ENCODE measurements around the gene MCC.
"Not testable (repeated sequence)": the region's sequence is repeated elsewhere in the genome, so short reads cannot be mapped to it uniquely, and the experiment has no call there.

The MCC gene

GRCh38 chr5:113093558-113093957, 394.7 kb downstream of the MCC start:
- DNase-seq = no peak

GRCh38 chr5:113092683-113093082, 395.6 kb downstream of the MCC start:
- DNase-seq = no peak

GRCh38 chr5:113091622-113092021, 396.6 kb downstream of the MCC start:
- DNase-seq = no peak

GRCh38 chr5:113090336-113091106, 397.7 kb downstream of the MCC start:
- no peak for DNase-seq

- no peak for DNase-seq
Observed at GRCh38 chr5:113089653-113090335, 398.5 kb downstream of the MCC start.

GRCh38 chr5:113087976-113088514, 400.2 kb downstream of the MCC start:
- no peak for DNase-seq

GRCh38 chr5:113085880-113086409, 402.3 kb downstream of the MCC start:
- DNase-seq = no peak

- no peak for DNase-seq
Observed at GRCh38 chr5:113085084-113085414, 403.2 kb downstream of the MCC start.

GRCh38 chr5:113084402-113085083, 403.7 kb downstream of the MCC start:
- no peak for DNase-seq

GRCh38 chr5:113083481-113083880, 404.8 kb downstream of the MCC start:
- DNase-seq = no peak

- DNase-seq = no peak
Observed at GRCh38 chr5:113082547-113082905, 405.7 kb downstream of the MCC start.

GRCh38 chr5:113081881-113082546, 406.2 kb downstream of the MCC start:
- no peak for DNase-seq

- DNase-seq = no peak
Observed at GRCh38 chr5:113081091-113081839, 407.0 kb downstream of the MCC start.

- DNase-seq = not testable (repeated sequence)
Observed at GRCh38 chr5:113076649-113077048, 411.6 kb downstream of the MCC start.

- no peak for DNase-seq
Observed at GRCh38 chr5:113075019-113075418, 413.2 kb downstream of the MCC start.

GRCh38 chr5:113073629-113074034, 414.6 kb downstream of the MCC start:
- DNase-seq = not testable (repeated sequence)

- no peak for DNase-seq
Observed at GRCh38 chr5:113071401-113071800, 416.9 kb downstream of the MCC start.

GRCh38 chr5:113070901-113071300, 417.4 kb downstream of the MCC start:
- DNase-seq = no peak

- no peak for DNase-seq
Observed at GRCh38 chr5:113068559-113068958, 419.7 kb downstream of the MCC start.

- DNase-seq = no peak
Observed at GRCh38 chr5:113067635-113068344, 420.5 kb downstream of the MCC start.

- DNase-seq = no peak
Observed at GRCh38 chr5:113065626-113066025, 422.6 kb downstream of the MCC start.

- DNase-seq = no peak
Observed at GRCh38 chr5:113064806-113065205, 423.4 kb downstream of the MCC start.
